Fibroblast of skin of back (primary cell): Measurements from ENCODE around the gene DPYD.

Source experiments
- DNase-seq: peaks from one replicate; pipeline ENCODE4 v3.0.0-alpha.2; 2013

Gene DPYD

GRCh38 chr1:97906567-97907241 is 14.1 kb downstream of the DPYD start:
- peak; percentile 86 for DNase-seq

DNA sequence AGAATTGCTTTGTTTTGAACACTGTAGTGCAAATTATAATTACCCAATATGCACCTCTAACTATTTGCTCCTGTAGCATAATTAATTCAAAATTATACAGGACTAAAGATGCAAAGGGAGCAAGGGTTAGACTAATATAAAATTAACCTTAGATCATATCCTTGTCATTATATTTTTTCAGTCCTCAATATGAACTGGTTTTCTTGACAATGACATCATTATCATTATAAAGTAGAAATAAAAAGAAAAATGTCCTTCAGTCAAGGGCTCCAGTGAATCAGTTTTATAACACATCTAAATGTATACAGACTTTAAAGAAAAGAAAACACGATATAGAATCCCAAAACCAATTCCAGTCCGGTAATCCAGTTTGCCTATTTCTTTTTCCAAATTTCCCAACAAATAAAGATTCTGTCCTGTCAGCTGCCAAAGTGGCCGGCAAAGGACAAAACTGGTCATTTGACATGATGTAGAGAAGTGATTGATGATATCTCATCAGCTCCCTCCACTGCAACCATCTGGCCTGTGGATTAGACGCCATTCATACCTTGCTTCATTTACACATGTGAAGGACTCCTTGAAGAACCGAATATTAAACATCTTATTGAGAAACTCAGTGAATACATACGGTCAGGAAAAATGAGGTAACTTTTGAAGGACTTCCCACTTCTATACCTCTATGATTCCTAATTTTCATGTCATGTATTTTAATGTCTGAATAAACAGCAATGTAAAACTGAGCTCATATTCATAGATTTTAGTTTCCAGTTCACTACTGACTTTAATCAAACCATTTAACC is 15.5 kb downstream of the DPYD start:
- DNase-seq, result no peak

- DNase-seq, result no peak
Measured at GRCh38 chr1:97904534-97904933, 16.3 kb downstream of the DPYD start.

GRCh38 chr1:97903626-97904025 is 17.2 kb downstream of the DPYD start:
- DNase-seq, result peak; percentile 47

DNA sequence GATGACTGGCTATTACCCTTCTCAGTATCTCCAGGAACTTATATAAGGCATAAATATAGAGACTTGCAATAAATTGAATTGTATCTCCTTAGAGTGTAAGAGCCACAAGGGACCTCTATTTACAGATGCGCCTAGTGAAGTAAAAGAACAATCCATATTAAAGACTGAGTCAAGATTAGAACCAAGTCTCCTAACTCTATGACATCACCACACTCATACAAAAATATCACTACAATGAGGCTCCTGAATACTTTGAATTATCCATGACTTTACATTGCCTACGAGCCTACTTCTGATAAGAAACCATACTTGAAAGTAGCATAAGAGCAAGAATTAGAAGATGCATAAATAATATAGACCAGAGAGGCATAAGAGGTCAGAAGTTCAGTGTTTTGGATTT is 18.8 kb downstream of the DPYD start:
- DNase-seq, result no peak

GRCh38 chr1:97901017-97901658 is 19.7 kb downstream of the DPYD start:
- peak; percentile 36 for DNase-seq

DNA sequence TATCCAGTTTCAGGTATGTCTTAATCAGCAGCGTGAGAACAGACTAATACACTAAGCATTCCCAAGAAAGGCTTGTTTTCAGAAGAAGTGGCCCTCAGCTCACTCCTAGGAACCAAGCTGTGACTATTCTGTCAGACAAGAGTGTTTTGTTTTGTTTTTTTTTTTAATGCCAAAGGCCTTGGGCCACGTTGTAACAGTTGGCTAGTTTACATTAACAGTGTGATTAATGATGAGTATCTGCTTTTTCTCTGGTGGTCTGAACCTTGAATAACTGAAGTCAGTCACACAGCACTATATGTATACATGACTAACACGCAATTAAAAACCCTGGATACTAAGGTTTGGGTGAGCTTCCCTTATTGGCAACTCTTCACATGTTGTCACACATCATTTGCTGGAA is 21.9 kb downstream of the DPYD start:
- DNase-seq, result peak; percentile 21

GRCh38 chr1:97895278-97895677 is 25.6 kb downstream of the DPYD start:
- no peak for DNase-seq

DNA sequence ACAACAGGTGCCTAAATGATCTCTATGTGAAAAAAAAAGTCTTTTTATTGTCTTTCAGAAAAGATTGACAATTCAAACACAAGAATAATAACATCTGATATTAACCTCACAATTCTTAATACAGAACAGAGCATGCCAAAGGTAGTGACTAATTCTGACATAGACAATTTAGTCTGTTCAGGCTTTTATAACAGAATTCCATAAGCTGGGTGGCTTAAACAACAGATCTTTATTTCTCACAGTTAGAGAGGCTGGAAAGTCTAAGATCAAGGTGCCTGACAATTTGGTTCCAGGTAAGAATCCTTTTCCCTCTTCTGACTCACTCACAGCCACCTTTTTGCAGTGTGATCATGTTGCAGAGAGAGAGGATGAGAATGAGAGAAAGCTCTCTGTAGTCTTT is 27.0 kb downstream of the DPYD start:
- peak; percentile 29 for DNase-seq

DNA sequence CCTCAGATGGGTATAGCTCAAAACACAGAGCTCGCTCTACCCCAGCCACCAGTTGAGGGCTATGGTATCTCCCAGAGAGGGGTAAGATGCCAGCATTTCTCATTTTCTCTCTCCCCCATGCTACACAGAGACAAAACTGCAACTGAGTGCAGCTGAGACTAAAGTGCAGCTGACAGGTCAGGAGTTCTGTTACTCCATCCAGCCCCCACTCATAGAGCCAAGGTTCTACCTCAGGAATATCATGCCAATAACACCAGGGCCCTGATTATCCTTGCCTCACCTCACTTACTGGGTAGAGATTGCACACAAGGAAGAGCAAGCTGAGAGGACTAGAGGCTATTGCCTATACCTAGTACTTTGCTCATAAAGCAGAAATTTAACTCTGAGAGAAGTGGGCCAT is 34.6 kb downstream of the DPYD start:
- DNase-seq, result no peak

GRCh38 chr1:97883823-97884222 is 37.0 kb downstream of the DPYD start:
- no peak for DNase-seq

- DNase-seq, result peak; percentile 28
Measured at GRCh38 chr1:97877307-97877706, 43.5 kb downstream of the DPYD start.

DNA sequence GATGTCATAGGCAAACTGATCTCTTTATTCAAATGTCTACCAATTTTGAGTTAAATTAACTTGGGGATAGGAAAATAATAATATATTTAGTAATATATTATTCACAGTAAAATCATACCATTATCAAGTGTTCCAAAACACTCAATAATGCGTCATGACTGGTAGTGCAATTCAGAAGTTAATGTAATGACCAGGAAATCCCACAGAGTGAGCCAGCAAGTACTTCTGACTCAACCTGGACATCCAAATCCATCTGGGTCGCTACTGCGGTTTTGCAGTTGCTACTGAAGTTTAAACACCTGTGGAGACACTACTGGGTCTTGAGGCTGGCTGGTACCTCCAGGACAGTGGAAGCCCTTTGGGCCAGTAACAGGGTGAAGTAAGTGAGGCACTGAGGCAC is 44.8 kb downstream of the DPYD start:
- DNase-seq, result no peak

GRCh38 chr1:97870589-97870988 is 50.2 kb downstream of the DPYD start:
- DNase-seq, result no peak

DNA sequence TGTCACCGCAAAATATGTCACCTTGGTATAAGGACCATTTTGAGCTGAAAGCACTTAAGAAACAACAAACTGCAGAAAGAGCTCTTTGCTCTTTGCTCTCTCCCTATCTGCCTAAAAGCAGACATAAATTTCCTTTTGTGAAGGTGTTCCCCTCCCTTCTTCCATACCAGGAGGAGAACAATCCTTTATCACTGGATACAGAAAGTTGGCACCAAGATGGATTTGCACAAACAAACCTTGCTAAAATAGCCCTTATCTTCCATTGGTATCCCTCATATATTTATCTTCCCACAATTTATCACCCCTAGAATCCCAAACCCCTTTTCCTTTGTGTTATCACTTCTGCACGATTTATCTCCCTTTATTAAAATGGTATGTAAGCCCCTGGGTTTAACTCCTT is 51.4 kb downstream of the DPYD start:
- DNase-seq, result no peak

DNA sequence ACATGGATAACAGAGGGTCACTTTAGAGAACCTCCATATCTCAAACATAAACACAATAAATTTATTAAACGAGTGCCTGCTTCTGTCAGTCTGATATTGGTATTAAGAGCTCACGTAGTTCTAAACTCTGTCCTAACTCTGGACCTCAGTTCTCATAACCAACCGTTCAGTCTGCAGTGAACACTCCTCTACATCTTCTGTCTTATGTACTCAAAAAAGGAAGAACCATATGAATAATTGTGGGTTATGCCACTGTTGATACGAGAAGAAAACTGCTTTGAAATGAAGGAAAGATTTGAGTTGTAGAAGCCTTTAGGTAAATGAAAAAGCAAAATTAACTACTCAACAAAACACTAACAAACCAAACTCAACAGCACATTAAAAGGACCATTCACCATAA is 53.7 kb downstream of the DPYD start:
- no peak for DNase-seq

GRCh38 chr1:97864615-97865014 is 56.2 kb downstream of the DPYD start:
- DNase-seq, result no peak

GRCh38 chr1:97853221-97853620 is 67.6 kb downstream of the DPYD start:
- no peak for DNase-seq

GRCh38 chr1:97849345-97850340 is 71.2 kb downstream of the DPYD start:
- peak; percentile 83 for DNase-seq

GRCh38 chr1:97845805-97846204 is 75.0 kb downstream of the DPYD start:
- no peak for DNase-seq

GRCh38 chr1:97844552-97845089 is 76.2 kb downstream of the DPYD start:
- DNase-seq, result no peak

- no peak for DNase-seq
Measured at GRCh38 chr1:97841338-97841737, 79.5 kb downstream of the DPYD start.
